Measurements from ENCODE around the gene GSTCD. TPM values are rescaled to one million over a fixed set of nuclear protein-coding genes. Genes with fewer than 3 reads are reported as not detected.

The GSTCD gene
- total and polyA plus RNA-seq, 2 experiments from 2014 or later: 2.9 to 6.7 TPM

DNA sequence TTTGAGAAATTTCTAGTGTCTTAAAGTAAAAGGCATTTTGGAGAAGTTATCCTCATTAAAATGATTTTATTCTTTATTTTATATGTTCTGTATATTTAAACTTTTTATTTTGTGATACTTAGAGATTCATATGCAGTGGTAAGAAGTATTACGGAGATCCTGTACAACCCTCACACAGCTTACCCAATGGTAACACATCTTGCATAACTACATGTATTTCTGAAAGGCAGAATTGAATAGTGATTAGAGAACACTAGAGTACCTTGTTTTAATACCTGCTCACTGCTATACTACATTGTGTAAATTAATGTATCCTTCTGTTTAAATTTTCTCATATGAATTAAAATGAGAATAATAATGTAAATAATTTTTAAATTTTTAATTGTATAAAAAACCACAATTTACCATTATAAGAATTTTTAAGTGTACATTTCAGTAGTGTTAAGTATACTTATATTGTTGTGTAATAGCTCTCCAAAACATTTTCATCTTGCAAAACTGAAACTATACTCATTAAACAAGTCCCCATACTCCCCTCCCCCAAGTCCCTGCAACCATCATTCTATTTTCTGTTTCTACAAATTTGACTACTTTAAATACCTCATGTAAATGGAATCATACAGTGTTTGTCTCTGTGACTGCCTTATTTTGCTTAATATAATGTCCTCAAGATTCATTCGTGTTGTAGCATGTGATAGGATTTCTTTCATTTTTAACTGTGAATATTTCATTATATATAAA lies 45.5 kb upstream of the GSTCD start:
- in situ Hi-C loops (cut with MboI): no loop called here
- Histone ChIP-seq H3K9ac (no peak overlapping the region), H3K9me2 (ENCODE audit: insufficient read depth) (no peaks in the 10 kb centered on the region), H4K20me1 (ENCODE audit: insufficient read depth) (no peaks in the 10 kb centered on the region), H3K36me3 (ENCODE audit: low read depth) (no peaks in the 10 kb centered on the region), H3K4me2 (ENCODE audit: unreplicated experiment) (no peak overlapping the region), H3K79me2 (ENCODE audit: insufficient read depth) (no peaks in the 10 kb centered on the region), H3K27ac (no peak overlapping the region), H3K4me3 (no peak overlapping the region), H3K9me3 (ENCODE audit: low read depth) (no peaks in the 10 kb centered on the region), H3F3A (ENCODE audit: insufficient read depth) (no peaks in the 10 kb centered on the region), H2AFZ (no peak overlapping the region), H3K4me1 (ENCODE audit: insufficient read depth) (no peaks in the 10 kb centered on the region), H3K27me3 (replicated peaks; ENCODE audit: insufficient read depth) (no peaks in the 10 kb centered on the region; the same call in 1 of the 2 replicates)
- TF ChIP-seq EZH2phosphoT487 (IDR thresholded peaks at IDR 0.05; ENCODE audit: insufficient read depth, low read depth) (no peak), EZH2 (IDR thresholded peaks at IDR 0.05; ENCODE audit: insufficient read depth, poor library complexity, severe bottlenecking) (no peak)
- DNase-seq: no peak
- 67 to 70% methylated on average over 2 of the region's 2 CpGs for WGBS, 2 experiments (ENCODE audit: low coverage in 1 of 2, low lambda C conversion rate in 2 of 2, missing lambda C conversion rate in 2 of 2)

DNA sequence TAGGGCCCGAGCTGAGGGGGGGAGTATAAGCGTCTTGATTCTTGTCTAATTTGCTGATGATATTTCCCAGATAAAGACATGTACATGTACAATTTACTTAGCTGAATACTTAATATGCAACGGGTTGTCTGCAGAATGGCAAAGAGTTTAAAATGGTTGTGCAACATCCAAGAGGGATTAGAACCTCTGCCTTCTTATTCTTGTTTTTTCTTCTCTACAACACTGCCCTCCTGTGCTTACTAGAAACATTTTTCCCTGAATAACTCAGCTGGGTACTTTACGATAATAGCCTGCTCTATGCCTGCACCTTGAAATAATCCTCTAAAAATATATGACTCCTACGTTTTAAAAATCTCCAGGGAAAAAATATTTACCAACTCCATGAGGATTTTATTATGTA lies 41.9 kb upstream of the GSTCD start:
- H3K4me3 ChIP-seq: no peak overlapping the region
- H3K9ac ChIP-seq: no peak overlapping the region
- H3K27me3 ChIP-seq (replicated peaks; ENCODE audit: insufficient read depth): no peaks in the 10 kb centered on the region; the same call in 1 of the 2 replicates
- no peaks in the 10 kb centered on the region for H3K36me3 ChIP-seq (ENCODE audit: low read depth)
- in situ Hi-C loops (cut with MboI): no loop called here
- no peaks in the 10 kb centered on the region for H3F3A ChIP-seq (ENCODE audit: insufficient read depth)
- H3K9me2 ChIP-seq (ENCODE audit: insufficient read depth): no peaks in the 10 kb centered on the region
- no peak overlapping the region for H2AFZ ChIP-seq
- H3K9me3 ChIP-seq (ENCODE audit: low read depth): no peaks in the 10 kb centered on the region
- no peak overlapping the region for H3K27ac ChIP-seq
- no peak overlapping the region for H3K4me2 ChIP-seq (ENCODE audit: unreplicated experiment)
- WGBS, 2 experiments (ENCODE audit: low coverage in 1 of 2, low lambda C conversion rate in 2 of 2, missing lambda C conversion rate in 2 of 2): 5 to 8% methylated on average over 5 of the region's 5 CpGs
- H4K20me1 ChIP-seq (ENCODE audit: insufficient read depth): no peaks in the 10 kb centered on the region
- TF ChIP-seq EZH2phosphoT487 (IDR thresholded peaks at IDR 0.05; ENCODE audit: insufficient read depth, low read depth) (no peak), EZH2 (IDR thresholded peaks at IDR 0.05; ENCODE audit: insufficient read depth, poor library complexity, severe bottlenecking) (no peak)
- DNase-seq: peak; percentile 46
- H3K79me2 ChIP-seq (ENCODE audit: insufficient read depth): no peaks in the 10 kb centered on the region
- H3K4me1 ChIP-seq (ENCODE audit: insufficient read depth): no peaks in the 10 kb centered on the region

DNA sequence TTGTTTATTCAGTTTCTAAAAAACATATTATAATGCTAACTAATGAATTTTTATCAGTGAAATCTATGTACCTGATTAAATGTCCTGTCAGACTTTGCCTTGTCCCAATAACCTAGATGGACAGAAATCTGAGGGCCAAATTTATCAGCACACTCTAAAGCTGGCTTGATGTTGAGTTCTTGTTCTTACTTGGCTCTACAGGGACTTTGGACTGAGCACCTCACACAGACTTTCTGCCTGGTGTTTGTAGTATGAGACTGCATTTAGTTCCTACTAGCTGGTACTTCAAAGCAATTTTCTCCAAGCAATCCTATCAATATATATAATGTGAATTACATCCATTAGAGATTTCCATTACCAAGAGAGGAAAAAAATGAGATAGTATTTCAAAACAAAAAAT lies 37.9 kb upstream of the GSTCD start:
- Histone ChIP-seq H3K79me2 (ENCODE audit: insufficient read depth) (no peaks in the 10 kb centered on the region), H3K9me2 (ENCODE audit: insufficient read depth) (no peaks in the 10 kb centered on the region), H3K4me3 (no peak overlapping the region), H3K9me3 (ENCODE audit: low read depth) (no peaks in the 10 kb centered on the region), H3K9ac (no peak overlapping the region), H4K20me1 (ENCODE audit: insufficient read depth) (no peaks in the 10 kb centered on the region), H3K4me1 (ENCODE audit: insufficient read depth) (no peaks in the 10 kb centered on the region), H3K27me3 (replicated peaks; ENCODE audit: insufficient read depth) (no peaks in the 10 kb centered on the region; the same call in 1 of the 2 replicates), H3K36me3 (ENCODE audit: low read depth) (no peaks in the 10 kb centered on the region), H3K27ac (no peak overlapping the region), H3F3A (ENCODE audit: insufficient read depth) (no peaks in the 10 kb centered on the region), H3K4me2 (ENCODE audit: unreplicated experiment) (no peak overlapping the region), H2AFZ (no peak overlapping the region)
- DNase-seq: no peak
- no peak for TF ChIP-seq EZH2 (IDR thresholded peaks at IDR 0.05; ENCODE audit: insufficient read depth, poor library complexity, severe bottlenecking)
- no peak for TF ChIP-seq EZH2phosphoT487 (IDR thresholded peaks at IDR 0.05; ENCODE audit: insufficient read depth, low read depth)
- in situ Hi-C loops (cut with MboI): no loop called here

DNA sequence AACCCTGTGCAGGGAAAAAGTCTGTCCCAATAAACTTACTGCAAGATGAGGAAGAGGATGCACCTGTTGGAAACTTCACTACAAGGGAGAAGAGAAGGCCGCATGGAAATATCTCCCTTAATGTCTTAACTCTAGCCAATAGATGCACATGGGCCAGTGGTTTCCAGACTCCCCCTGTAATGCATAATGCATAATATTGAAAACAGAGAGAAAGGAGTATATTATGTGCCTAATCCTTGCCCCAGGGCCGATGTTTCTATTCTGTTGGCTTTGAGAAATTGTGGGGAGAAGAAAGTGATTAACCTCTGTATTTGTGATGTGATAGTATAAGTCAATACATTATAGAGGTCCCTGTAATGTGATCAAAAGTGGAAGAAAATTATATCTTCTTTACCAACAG lies 37.3 kb upstream of the GSTCD start:
- H2AFZ ChIP-seq: no peak overlapping the region
- no peaks in the 10 kb centered on the region for H3F3A ChIP-seq (ENCODE audit: insufficient read depth)
- in situ Hi-C loops (cut with MboI): no loop called here
- no peak overlapping the region for H3K9ac ChIP-seq
- no peaks in the 10 kb centered on the region for H3K79me2 ChIP-seq (ENCODE audit: insufficient read depth)
- no peaks in the 10 kb centered on the region for H4K20me1 ChIP-seq (ENCODE audit: insufficient read depth)
- no peaks in the 10 kb centered on the region; the same call in 1 of the 2 replicates for H3K27me3 ChIP-seq (replicated peaks; ENCODE audit: insufficient read depth)
- DNase-seq: no peak
- H3K4me3 ChIP-seq: no peak overlapping the region
- H3K36me3 ChIP-seq (ENCODE audit: low read depth): no peaks in the 10 kb centered on the region
- WGBS, 2 experiments (ENCODE audit: low coverage in 1 of 2, low lambda C conversion rate in 2 of 2, missing lambda C conversion rate in 2 of 2): 42 to 46% methylated on average over 2 of the region's 2 CpGs
- H3K4me1 ChIP-seq (ENCODE audit: insufficient read depth): no peaks in the 10 kb centered on the region
- no peak overlapping the region for H3K4me2 ChIP-seq (ENCODE audit: unreplicated experiment)
- no peaks in the 10 kb centered on the region for H3K9me2 ChIP-seq (ENCODE audit: insufficient read depth)
- no peak for TF ChIP-seq EZH2 (IDR thresholded peaks at IDR 0.05; ENCODE audit: insufficient read depth, poor library complexity, severe bottlenecking)
- TF ChIP-seq EZH2phosphoT487 (IDR thresholded peaks at IDR 0.05; ENCODE audit: insufficient read depth, low read depth): no peak
- no peaks in the 10 kb centered on the region for H3K9me3 ChIP-seq (ENCODE audit: low read depth)
- H3K27ac ChIP-seq: no peak overlapping the region
